WERI-Rb-1 (cell line): ENCODE measurements around the gene RPS6KC1.

Source experiments
- DNase-seq: peaks from one replicate; pipeline ENCODE4 v3.0.0-alpha.2; 2020
- H3K27ac ChIP-seq: fragments of 250-450 bp; sonication (Bioruptor Pico); 2 replicates; pipeline ENCODE4 v1.5.1; 2020; ENCODE audit warnings: mild to moderate bottlenecking, moderate library complexity
- H3K27me3 ChIP-seq: fragments of 250-450 bp; sonication (Bioruptor Pico); 2 replicates; pipeline ENCODE4 v1.5.1; 2021; ENCODE audit warnings: mild to moderate bottlenecking, low read depth, moderate library complexity; ENCODE audit not compliant: insufficient read depth, severe bottlenecking
- H3K36me3 ChIP-seq: fragments of 250-450 bp; sonication (Bioruptor Pico); 2 replicates; pipeline ENCODE4 v1.5.1; 2020; ENCODE audit warnings: mild to moderate bottlenecking, moderate library complexity
- H3K4me3 ChIP-seq: 2 replicates; pipeline ENCODE4 v1.5.1; 2011; ENCODE audit warnings: low read depth, mild to moderate bottlenecking, control low read depth, low read length
- H3K9me3 ChIP-seq: fragments of 250-450 bp; sonication (Bioruptor Pico); 2 replicates; pipeline ENCODE4 v1.5.1; 2021; ENCODE audit warnings: mild to moderate bottlenecking, moderate library complexity; ENCODE audit not compliant: severe bottlenecking
- TF ChIP-seq, protein P1 (sequence below): IDR thresholded peaks from 2 replicates; pipeline ENCODE4 v1.5.1; 2011; ENCODE audit warnings: low read depth, mild to moderate bottlenecking, control low read depth, inconsistent platforms, low read length

The RPS6KC1 gene

GRCh38 chr1:213221209-213221608, 170.2 kb downstream of the RPS6KC1 start:
- Histone ChIP-seq H3K36me3 (no peaks in the 10 kb centered on the region), H3K4me3 (no peak overlapping the region), H3K27ac (no peak overlapping the region), H3K27me3 (no peaks in the 10 kb centered on the region), H3K9me3 (no peaks in the 10 kb centered on the region)
- DNase-seq, result no peak
- TF ChIP-seq, protein P1, sequence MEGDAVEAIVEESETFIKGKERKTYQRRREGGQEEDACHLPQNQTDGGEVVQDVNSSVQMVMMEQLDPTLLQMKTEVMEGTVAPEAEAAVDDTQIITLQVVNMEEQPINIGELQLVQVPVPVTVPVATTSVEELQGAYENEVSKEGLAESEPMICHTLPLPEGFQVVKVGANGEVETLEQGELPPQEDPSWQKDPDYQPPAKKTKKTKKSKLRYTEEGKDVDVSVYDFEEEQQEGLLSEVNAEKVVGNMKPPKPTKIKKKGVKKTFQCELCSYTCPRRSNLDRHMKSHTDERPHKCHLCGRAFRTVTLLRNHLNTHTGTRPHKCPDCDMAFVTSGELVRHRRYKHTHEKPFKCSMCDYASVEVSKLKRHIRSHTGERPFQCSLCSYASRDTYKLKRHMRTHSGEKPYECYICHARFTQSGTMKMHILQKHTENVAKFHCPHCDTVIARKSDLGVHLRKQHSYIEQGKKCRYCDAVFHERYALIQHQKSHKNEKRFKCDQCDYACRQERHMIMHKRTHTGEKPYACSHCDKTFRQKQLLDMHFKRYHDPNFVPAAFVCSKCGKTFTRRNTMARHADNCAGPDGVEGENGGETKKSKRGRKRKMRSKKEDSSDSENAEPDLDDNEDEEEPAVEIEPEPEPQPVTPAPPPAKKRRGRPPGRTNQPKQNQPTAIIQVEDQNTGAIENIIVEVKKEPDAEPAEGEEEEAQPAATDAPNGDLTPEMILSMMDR, result no peak

DNA sequence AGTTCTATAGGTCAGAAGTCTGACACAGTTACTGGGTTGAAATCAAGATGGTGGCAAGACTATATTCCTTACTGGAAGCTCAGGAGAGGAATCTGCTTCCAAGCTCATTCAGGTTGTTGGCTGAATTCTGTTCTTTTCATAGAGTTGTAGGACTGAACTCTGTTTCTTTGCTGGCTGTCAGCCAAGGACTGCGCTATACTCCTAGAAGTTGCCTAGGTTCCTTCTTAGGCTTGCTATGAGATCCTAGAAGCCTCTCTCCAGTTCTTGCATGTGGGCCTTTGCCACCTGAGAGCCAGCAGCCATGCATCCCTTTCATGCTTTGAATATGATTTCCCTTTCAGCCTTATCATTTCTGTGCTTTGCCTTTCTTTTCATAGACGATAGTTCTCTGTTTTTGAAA, 176.4 kb downstream of the RPS6KC1 start:
- no peak overlapping the region for H3K4me3 ChIP-seq
- H3K36me3 ChIP-seq, result no peaks in the 10 kb centered on the region
- TF ChIP-seq, protein P1, result no peak
- no peaks in the 10 kb centered on the region for H3K9me3 ChIP-seq
- no peak overlapping the region for H3K27ac ChIP-seq
- H3K27me3 ChIP-seq, result no peaks in the 10 kb centered on the region
- DNase-seq, result no peak

DNA sequence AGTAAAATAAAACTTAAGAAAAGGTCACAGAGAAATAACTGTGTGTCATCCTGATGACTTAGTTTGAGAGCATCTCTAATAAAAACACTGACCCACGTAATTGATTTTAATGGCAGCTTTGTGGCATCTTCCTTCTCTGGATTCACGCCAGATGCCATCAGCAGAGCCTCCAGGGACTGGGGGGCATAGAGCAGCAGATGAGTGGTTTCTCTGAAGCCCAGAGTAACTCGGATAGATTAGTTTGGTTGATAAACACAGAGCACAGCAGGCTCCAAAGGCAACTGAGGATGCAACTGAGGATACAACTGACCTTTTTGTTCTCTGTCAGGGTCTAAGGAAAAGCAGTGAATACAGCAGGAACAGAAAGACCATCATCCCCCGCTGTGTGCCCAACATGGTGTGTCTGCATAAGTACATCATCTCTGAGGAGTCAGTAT, 180.8 kb downstream of the RPS6KC1 start:
- H3K9me3 ChIP-seq, result no peaks in the 10 kb centered on the region
- no peaks in the 10 kb centered on the region for H3K27me3 ChIP-seq
- no peak overlapping the region for H3K27ac ChIP-seq
- TF ChIP-seq, protein P1, result no peak
- no peak for DNase-seq
- no peaks in the 10 kb centered on the region for H3K36me3 ChIP-seq
- no peak overlapping the region for H3K4me3 ChIP-seq

GRCh38 chr1:213242883-213243282, 191.8 kb downstream of the RPS6KC1 start:
- Histone ChIP-seq H3K27ac (no peak overlapping the region), H3K36me3 (no peaks in the 10 kb centered on the region), H3K4me3 (no peak overlapping the region), H3K27me3 (no peaks in the 10 kb centered on the region), H3K9me3 (no peaks in the 10 kb centered on the region)
- DNase-seq, result no peak
- TF ChIP-seq, protein P1, result no peak

GRCh38 chr1:213244664-213245091, 193.6 kb downstream of the RPS6KC1 start:
- Histone ChIP-seq H3K4me3 (no peak overlapping the region), H3K9me3 (no peaks in the 10 kb centered on the region), H3K27me3 (no peaks in the 10 kb centered on the region), H3K27ac (no peak overlapping the region), H3K36me3 (no peaks in the 10 kb centered on the region)
- DNase-seq, result peak; percentile 22
- TF ChIP-seq, protein P1, result peak; percentile 42

- TF ChIP-seq, protein P1, result no peak
- Histone ChIP-seq H3K9me3 (no peaks in the 10 kb centered on the region), H3K36me3 (no peaks in the 10 kb centered on the region), H3K27ac (no peak overlapping the region), H3K4me3 (no peak overlapping the region), H3K27me3 (no peaks in the 10 kb centered on the region)
- DNase-seq, result no peak
Measured at GRCh38 chr1:213245260-213245910, 194.3 kb downstream of the RPS6KC1 start.
